ENCODE results near the gene ALS2CL.

Gene ALS2CL

GRCh38 chr3:46716461-46717441, 23.3 kb upstream of the ALS2CL start:
- DNase-seq: no peak

- no peak for DNase-seq
Measured at GRCh38 chr3:46715507-46716175, 22.2 kb upstream of the ALS2CL start.

- no peak for DNase-seq
Measured at GRCh38 chr3:46714728-46715506, 21.4 kb upstream of the ALS2CL start.

- DNase-seq: peak; percentile 16
Measured at GRCh38 chr3:46713898-46714552, 20.5 kb upstream of the ALS2CL start.

GRCh38 chr3:46713050-46713897, 19.8 kb upstream of the ALS2CL start:
- DNase-seq: peak; percentile 3

GRCh38 chr3:46712191-46713049, 18.9 kb upstream of the ALS2CL start:
- peak; percentile 8 for DNase-seq

- DNase-seq: peak; percentile 8
Measured at GRCh38 chr3:46711760-46712159, 18.3 kb upstream of the ALS2CL start.

GRCh38 chr3:46711305-46711704, 17.8 kb upstream of the ALS2CL start:
- DNase-seq: peak; percentile 6

GRCh38 chr3:46710671-46711295, 17.3 kb upstream of the ALS2CL start:
- DNase-seq: no peak

- DNase-seq: peak; percentile 6
Measured at GRCh38 chr3:46710229-46710628, 16.8 kb upstream of the ALS2CL start.

- DNase-seq: no peak
Measured at GRCh38 chr3:46709721-46710120, 16.2 kb upstream of the ALS2CL start.

GRCh38 chr3:46709157-46709654, 15.7 kb upstream of the ALS2CL start:
- DNase-seq: peak; percentile 2

- peak; percentile 10 for DNase-seq
Measured at GRCh38 chr3:46708401-46709156, 15.1 kb upstream of the ALS2CL start.

- peak; percentile 9 for DNase-seq
Measured at GRCh38 chr3:46707601-46708011, 14.1 kb upstream of the ALS2CL start.

- peak; percentile 19 for DNase-seq
Measured at GRCh38 chr3:46706771-46707582, 13.5 kb upstream of the ALS2CL start.

GRCh38 chr3:46705751-46706552, 12.5 kb upstream of the ALS2CL start:
- DNase-seq: peak; percentile 66

GRCh38 chr3:46705022-46705530, 11.6 kb upstream of the ALS2CL start:
- peak; percentile 83 for DNase-seq

Measured in right hindlimb (tissue), 1 donor.